Measurements from ENCODE around the gene SCO2.

Gene SCO2

GRCh38 chr22:50563413-50564160 is 38.2 kb upstream of the SCO2 start:
- POLR2A ChIA-PET: interaction anchor here (0.6 to 1.3 kb wide), 6 partner anchors 13 to 696 kb away, joined by 3 to 6 read pairs (median 4); partner anchors contain the start of genes CPT1B, LMF2 and NCAPH2
- CTCF ChIA-PET: interaction anchor here (0.8 to 5.2 kb wide), 26 partner anchors 9 to 324 kb away, joined by 3 to 68 read pairs (median 4); partner anchors contain the start of genes ARSA, CHKB, CPT1B and KLHDC7B
- no peak for DNase-seq (ENCODE audit: extremely low spot score)
- TF ChIP-seq CTCF (IDR thresholded peaks at IDR 0.05; ENCODE audit: control extremely low read depth, extremely low read depth, low read depth, missing control alignments): no peak

- peak; percentile 85 for TF ChIP-seq CTCF (IDR thresholded peaks at IDR 0.05; ENCODE audit: control extremely low read depth, extremely low read depth, low read depth, missing control alignments)
Observed at GRCh38 chr22:50562523-50563412, 37.4 kb upstream of the SCO2 start, which contains the start of gene SYCE3. TSS of gene SYCE3 (minus strand) at chr22:50562919. CDS start at chr22:50556405, 6,514 bp downstream.

GRCh38 chr22:50561401-50562358 is 36.3 kb upstream of the SCO2 start:
- TF ChIP-seq CTCF (IDR thresholded peaks at IDR 0.05; ENCODE audit: control extremely low read depth, extremely low read depth, low read depth, missing control alignments): no peak
- ChIA-PET POLR2A (no interaction called here), CTCF (interaction anchor here (2.2 kb wide), 2 partner anchors 9 to 13 kb away, joined by 6 to 7 read pairs; no protein-coding TSS in a partner anchor)
- DNase-seq (ENCODE audit: extremely low spot score): no peak

More at GRCh38 chr22:50562523-50563412, 37.4 kb upstream of the SCO2 start, which contains the start of gene SYCE3:
- POLR2A ChIA-PET: interaction anchor here (0.6 to 1.3 kb wide), 4 partner anchors 14 to 55 kb away, joined by 3 to 6 read pairs (median 4); partner anchors contain the start of genes CPT1B, LMF2 and NCAPH2
- CTCF ChIA-PET: interaction anchor here (0.6 to 5.2 kb wide), 30 partner anchors 10 to 323 kb away, joined by 3 to 68 read pairs (median 4); partner anchors contain the start of genes ARSA, CHKB, CPT1B and KLHDC7B
- peak; percentile 98 for DNase-seq (ENCODE audit: extremely low spot score)

GRCh38 chr22:50560034-50560433 is 34.6 kb upstream of the SCO2 start:
- ChIA-PET CTCF (interaction anchor here (1.0 to 2.2 kb wide), 5 partner anchors 10 to 74 kb away, joined by 3 to 7 read pairs (median 6); partner anchors contain the start of genes KLHDC7B and SCO2), POLR2A (interaction anchor here (0.6 kb wide), 1 partner anchor 60 kb away, joined by 4 read pairs; no protein-coding TSS in a partner anchor)
- no peak for TF ChIP-seq CTCF (IDR thresholded peaks at IDR 0.05; ENCODE audit: control extremely low read depth, extremely low read depth, low read depth, missing control alignments)
- DNase-seq (ENCODE audit: extremely low spot score): no peak

- CTCF ChIA-PET: interaction anchor here (1.0 to 2.3 kb wide), 7 partner anchors 9 to 64 kb away, joined by 4 to 11 read pairs (median 4); partner anchors contain the start of gene SCO2
- no peak for TF ChIP-seq CTCF (IDR thresholded peaks at IDR 0.05; ENCODE audit: control extremely low read depth, extremely low read depth, low read depth, missing control alignments)
- POLR2A ChIA-PET: no interaction called here
- no peak for DNase-seq (ENCODE audit: extremely low spot score)
Observed at GRCh38 chr22:50556703-50557102, 31.3 kb upstream of the SCO2 start.

Measured in GM10248 (cell line).